Measurements from ENCODE around the gene TMEM54. TPM values are rescaled to one million over a fixed set of nuclear protein-coding genes. Genes with fewer than 3 reads are reported as not detected.

TMEM54 gene
- total and polyA plus RNA-seq, 2 of the 13 experiments (the other 11 are each of a cell fraction or from before 2014, with no cell fraction given) = 2.5 to 2.9 TPM

GRCh38 chr1:32892368-32893197, 8.6 kb downstream of the TMEM54 start (continued):
- TF ChIP-seq ISL2 (CRISPR knock-in tag; IDR thresholded peaks at IDR 0.05) (no peak), HOXA9 (CRISPR knock-in tag; IDR thresholded peaks at IDR 0.05; ENCODE audit: borderline replicate concordance) (no peak), ZNF597 (CRISPR knock-in tag; IDR thresholded peaks at IDR 0.05) (no peak), ZBTB25 (CRISPR knock-in tag; IDR thresholded peaks at IDR 0.05) (no peak), ZFY (CRISPR knock-in tag; IDR thresholded peaks at IDR 0.05) (peak; percentile 51), IKZF4 (CRISPR knock-in tag; IDR thresholded peaks at IDR 0.05; ENCODE audit: borderline replicate concordance, low read depth, not compliant biosample characterization) (no peak), SOX6 (IDR thresholded peaks at IDR 0.05) (no peak), SOX6 (CRISPR knock-in tag; IDR thresholded peaks at IDR 0.05) (no peak), ZNF296 (CRISPR knock-in tag; conservative IDR thresholded peaks at IDR 0.05) (no peak), CC2D1A (CRISPR knock-in tag; IDR thresholded peaks at IDR 0.05) (no peak), FOXA1 (IDR thresholded peaks at IDR 0.05) (no peak), FOXA1 (CRISPR knock-in tag; IDR thresholded peaks at IDR 0.05) (no peak), ZNF784 (CRISPR knock-in tag; IDR thresholded peaks at IDR 0.05; ENCODE audit: borderline replicate concordance) (no peak), ZNF17 (CRISPR knock-in tag; IDR thresholded peaks at IDR 0.05) (no peak), JUND (CRISPR knock-in tag; IDR thresholded peaks at IDR 0.05) (no peak), ZNF337 (CRISPR knock-in tag; IDR thresholded peaks at IDR 0.05; ENCODE audit: borderline replicate concordance, low read depth) (no peak), ZNF839 (CRISPR knock-in tag; IDR thresholded peaks at IDR 0.05; ENCODE audit: borderline replicate concordance) (no peak), ZNF430 (CRISPR knock-in tag; IDR thresholded peaks at IDR 0.05) (no peak)
- TF ChIP-seq, protein P1, sequence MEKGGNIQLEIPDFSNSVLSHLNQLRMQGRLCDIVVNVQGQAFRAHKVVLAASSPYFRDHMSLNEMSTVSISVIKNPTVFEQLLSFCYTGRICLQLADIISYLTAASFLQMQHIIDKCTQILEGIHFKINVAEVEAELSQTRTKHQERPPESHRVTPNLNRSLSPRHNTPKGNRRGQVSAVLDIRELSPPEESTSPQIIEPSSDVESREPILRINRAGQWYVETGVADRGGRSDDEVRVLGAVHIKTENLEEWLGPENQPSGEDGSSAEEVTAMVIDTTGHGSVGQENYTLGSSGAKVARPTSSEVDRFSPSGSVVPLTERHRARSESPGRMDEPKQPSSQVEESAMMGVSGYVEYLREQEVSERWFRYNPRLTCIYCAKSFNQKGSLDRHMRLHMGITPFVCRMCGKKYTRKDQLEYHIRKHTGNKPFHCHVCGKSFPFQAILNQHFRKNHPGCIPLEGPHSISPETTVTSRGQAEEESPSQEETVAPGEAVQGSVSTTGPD (CRISPR knock-in tag; IDR thresholded peaks at IDR 0.05) = no peak
- TF ChIP-seq, protein P2, sequence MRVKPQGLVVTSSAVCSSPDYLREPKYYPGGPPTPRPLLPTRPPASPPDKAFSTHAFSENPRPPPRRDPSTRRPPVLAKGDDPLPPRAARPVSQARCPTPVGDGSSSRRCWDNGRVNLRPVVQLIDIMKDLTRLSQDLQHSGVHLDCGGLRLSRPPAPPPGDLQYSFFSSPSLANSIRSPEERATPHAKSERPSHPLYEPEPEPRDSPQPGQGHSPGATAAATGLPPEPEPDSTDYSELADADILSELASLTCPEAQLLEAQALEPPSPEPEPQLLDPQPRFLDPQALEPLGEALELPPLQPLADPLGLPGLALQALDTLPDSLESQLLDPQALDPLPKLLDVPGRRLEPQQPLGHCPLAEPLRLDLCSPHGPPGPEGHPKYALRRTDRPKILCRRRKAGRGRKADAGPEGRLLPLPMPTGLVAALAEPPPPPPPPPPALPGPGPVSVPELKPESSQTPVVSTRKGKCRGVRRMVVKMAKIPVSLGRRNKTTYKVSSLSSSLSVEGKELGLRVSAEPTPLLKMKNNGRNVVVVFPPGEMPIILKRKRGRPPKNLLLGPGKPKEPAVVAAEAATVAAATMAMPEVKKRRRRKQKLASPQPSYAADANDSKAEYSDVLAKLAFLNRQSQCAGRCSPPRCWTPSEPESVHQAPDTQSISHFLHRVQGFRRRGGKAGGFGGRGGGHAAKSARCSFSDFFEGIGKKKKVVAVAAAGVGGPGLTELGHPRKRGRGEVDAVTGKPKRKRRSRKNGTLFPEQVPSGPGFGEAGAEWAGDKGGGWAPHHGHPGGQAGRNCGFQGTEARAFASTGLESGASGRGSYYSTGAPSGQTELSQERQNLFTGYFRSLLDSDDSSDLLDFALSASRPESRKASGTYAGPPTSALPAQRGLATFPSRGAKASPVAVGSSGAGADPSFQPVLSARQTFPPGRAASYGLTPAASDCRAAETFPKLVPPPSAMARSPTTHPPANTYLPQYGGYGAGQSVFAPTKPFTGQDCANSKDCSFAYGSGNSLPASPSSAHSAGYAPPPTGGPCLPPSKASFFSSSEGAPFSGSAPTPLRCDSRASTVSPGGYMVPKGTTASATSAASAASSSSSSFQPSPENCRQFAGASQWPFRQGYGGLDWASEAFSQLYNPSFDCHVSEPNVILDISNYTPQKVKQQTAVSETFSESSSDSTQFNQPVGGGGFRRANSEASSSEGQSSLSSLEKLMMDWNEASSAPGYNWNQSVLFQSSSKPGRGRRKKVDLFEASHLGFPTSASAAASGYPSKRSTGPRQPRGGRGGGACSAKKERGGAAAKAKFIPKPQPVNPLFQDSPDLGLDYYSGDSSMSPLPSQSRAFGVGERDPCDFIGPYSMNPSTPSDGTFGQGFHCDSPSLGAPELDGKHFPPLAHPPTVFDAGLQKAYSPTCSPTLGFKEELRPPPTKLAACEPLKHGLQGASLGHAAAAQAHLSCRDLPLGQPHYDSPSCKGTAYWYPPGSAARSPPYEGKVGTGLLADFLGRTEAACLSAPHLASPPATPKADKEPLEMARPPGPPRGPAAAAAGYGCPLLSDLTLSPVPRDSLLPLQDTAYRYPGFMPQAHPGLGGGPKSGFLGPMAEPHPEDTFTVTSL (CRISPR knock-in tag; IDR thresholded peaks at IDR 0.05; ENCODE audit: borderline replicate concordance) = no peak
